ENCODE results near the gene KCNH6.

The KCNH6 gene

GRCh38 chr17:63537001-63537400 lies 13.8 kb downstream of the KCNH6 start:
- no peak for DNase-seq

DNA sequence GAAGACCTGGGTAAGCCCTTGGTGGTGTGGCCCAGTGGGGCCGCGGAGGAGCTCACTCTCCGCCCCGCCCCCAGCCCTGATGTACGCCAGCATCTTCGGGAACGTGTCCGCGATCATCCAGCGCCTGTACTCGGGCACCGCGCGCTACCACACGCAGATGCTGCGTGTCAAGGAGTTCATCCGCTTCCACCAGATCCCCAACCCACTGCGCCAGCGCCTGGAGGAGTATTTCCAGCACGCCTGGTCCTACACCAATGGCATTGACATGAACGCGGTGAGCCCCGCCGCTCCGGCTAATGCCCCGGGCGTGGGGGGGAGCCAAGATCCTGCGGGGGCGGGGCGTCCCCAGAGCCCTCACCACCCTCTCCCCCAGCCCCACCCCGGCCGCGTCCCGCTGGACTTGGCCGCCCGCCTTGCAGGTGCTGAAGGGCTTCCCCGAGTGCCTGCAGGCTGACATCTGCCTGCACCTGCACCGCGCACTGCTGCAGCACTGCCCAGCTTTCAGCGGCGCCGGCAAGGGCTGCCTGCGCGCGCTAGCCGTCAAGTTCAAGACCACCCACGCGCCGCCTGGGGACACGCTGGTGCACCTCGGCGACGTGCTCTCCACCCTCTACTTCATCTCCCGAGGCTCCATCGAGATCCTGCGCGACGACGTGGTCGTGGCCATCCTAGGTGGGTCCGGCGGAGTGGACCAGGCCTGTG lies 15.0 kb downstream of the KCNH6 start:
- DNase-seq, result no peak

DNA sequence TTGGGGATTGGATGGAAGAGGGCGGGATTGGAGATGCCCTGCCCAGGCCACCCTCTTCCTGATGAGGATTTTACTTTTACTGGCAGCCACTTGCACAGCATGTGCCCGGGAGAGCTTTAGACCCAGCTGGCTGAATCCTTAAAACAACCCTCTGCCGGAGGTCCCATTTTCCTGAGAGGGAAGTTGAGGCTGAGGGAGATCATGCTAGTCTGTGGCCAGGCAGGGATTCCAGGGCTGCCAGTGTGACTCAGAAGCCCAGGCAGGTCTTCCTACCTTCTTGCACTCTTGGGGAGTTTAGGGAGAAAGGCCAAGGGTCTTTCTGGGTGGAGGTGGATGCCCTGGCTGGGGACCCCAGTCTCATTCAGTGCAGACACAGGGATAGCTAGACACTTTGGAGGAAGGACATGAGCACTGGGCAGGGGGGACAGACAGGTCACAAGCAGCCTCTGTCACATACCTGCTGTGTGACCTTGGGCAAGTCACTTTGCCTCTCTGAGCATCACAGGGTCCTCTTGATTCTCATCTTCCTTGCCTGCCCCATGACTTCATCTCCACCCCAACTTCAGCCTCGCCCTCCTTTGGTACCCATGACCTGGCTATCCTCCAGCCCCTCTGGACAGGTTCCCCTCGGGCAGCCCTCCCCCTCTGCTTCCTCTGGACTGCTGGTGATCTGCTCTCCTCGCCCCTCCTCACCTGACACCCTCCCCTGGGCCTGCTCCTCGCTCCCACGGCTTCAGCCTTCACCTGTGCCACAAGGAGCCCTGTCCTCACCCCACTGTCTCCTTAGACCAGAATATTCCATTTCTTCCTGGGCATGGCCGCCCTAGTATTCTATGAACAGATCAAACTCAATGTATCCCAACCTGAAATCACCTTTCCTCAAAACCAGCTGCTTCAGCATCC lies 15.8 kb downstream of the KCNH6 start:
- no peak for DNase-seq

DNA sequence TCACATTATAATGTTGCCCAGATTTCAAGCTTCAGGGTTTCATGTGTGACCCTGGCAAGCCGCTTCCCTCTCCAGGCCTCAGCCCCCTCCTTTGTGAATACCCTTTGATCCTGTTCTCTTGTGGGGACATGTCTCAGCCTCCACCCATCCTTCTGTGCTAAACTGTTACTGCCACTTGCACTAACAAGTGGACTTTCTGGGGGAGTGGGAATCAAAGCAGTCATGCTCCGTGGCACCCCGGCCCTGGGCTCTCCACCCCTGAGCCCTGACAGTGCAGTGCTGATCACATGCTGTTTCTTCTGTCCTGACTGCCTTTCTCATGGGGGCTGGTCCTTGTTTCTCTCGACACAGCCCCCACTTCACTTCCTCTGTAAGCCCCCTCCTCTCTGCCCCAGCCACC lies 17.4 kb downstream of the KCNH6 start:
- DNase-seq, result no peak

- DNase-seq, result no peak
Measured at GRCh38 chr17:63542218-63542545, 19.0 kb downstream of the KCNH6 start.

DNA sequence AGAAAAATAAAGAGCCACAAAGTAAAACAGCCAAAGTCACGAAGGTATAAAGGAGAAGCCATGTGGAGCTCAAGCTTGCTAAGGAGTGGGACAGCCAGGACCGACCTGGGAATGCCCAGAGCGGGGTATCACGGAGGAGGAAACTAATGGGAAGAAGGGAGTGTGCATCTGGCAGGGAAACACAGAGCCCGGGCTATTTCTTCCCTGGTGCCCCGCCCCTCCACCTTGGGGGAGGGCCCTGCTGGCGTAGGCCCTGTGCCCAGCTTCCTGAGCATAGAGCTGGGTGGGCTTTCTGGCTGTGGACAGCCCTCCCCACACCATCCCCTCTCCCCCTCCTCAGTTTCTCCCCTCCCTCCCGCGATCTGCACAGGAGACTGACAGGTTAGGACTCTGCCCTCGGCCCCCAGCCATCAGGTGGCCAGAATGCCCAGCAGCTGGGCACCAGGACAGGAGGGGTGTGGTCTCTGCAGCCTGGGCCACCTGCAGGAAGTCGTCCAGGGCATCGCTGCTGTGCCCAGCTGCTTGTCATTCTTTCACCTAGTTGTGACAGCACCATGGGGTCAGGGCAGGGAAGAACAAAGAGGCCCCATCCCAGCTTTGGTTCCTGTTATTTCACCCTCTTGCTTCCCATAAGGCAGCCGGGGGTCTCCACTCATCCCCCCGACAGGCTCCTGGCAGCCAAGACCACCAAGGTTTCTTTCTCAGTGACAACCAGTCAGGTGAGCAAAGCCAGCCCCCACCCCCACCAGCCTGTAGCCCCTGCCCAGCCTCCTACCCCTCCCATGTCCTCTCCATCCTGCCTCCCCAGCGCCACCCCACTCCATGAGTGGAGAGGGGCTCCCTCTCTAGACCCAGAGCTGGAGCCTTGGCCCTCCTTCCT lies 20.0 kb downstream of the KCNH6 start:
- DNase-seq, result no peak

- DNase-seq, result no peak
Measured at GRCh38 chr17:63543822-63544420, 20.8 kb downstream of the KCNH6 start.

GRCh38 chr17:63544467-63545301 lies 21.5 kb downstream of the KCNH6 start:
- DNase-seq, result no peak

GRCh38 chr17:63546308-63547082 lies 23.3 kb downstream of the KCNH6 start:
- no peak for DNase-seq

DNA sequence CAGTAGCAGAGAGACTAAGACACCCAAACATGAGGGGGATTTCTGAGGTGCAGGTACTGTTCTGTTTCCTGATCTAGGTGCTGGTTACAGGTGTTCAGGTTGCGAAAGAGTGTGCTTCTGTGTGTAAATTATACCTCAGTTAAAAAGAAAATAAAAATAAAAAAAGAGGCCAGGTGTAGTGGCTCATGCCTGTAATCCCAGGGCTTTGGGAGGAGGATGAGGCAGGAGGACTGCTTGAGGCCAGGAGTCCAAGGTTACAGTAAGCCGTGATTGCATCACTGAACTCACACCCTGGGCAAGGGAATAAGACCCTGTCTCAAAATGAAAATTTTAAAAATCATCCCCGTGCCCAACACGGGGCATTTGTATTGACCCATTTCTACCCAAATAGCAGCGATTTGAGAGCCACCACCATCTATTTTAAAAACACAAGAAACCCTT lies 23.9 kb downstream of the KCNH6 start:
- no peak for DNase-seq

GRCh38 chr17:63549289-63549945 lies 26.3 kb downstream of the KCNH6 start:
- no peak for DNase-seq

GRCh38 chr17:63549946-63550816 lies 27.0 kb downstream of the KCNH6 start, which contains the start of gene DCAF7:
TSS of gene DCAF7 (plus strand) at chr17:63550477. CDS start at chr17:63550678, 201 bp downstream.
- peak; percentile 99 for DNase-seq

DNA sequence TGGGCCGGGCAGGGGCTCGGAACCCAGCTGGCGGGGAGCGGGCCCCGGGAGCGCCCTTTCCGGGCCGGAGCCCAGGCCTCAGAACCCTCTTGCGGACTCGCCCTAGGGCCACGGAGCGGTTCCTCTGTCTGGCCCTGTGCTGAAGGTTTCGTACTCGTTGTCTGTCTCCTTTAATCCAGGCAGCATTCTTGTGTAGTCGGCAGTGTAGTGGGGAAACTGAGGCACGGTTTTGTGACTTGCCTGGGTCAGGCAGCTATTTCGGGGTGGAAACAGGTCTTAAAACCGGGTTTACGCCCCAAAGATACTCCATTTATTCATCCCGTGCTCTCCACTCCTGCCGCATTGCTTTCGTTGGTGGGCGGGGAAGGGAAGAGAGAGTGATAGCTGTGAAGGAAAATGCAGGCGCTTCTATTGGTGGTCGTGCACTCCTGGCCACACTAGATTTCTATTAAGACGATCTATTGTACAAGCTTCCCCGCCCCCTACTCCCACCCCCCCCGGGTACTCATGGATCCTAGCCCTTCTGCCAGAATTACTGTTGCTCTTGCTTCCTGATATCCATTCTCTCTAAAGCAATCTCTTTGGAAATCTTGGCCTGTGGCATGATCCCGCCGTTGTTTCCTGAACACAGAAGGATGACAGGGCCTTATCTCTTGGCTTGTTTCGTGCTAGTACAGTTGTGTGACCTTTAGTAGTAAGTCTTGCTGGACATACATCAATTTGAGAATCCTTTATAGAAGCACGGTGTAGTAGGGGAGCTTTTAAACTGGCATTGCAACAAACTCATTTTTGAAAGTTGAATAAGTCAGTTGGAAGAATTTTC lies 27.9 kb downstream of the KCNH6 start:
- no peak for DNase-seq

- DNase-seq, result no peak
Measured at GRCh38 chr17:63552211-63552610, 29.1 kb downstream of the KCNH6 start.

- DNase-seq, result no peak
Measured at GRCh38 chr17:63555500-63556156, 32.5 kb downstream of the KCNH6 start.

- DNase-seq, result no peak
Measured at GRCh38 chr17:63557416-63557815, 34.3 kb downstream of the KCNH6 start.

DNA sequence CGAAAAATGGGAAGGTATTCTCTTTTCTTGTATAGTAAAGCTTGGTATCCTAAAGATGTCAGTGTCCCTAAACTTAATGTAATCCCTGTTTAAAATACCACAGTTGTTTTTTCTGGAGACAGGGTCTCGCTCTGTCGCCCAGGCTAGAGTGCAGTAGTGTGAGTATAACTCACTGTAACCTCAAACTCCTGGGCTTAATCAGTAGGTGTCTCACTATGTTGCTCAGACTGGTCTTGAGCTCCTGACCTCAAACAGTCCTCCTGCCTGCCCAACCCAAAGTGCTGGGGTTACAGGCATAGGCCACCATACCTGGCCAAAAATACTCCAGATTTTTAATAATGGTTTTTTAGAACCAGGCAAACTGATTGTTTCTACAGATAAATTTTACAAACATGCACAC lies 35.3 kb downstream of the KCNH6 start:
- no peak for DNase-seq

DNA sequence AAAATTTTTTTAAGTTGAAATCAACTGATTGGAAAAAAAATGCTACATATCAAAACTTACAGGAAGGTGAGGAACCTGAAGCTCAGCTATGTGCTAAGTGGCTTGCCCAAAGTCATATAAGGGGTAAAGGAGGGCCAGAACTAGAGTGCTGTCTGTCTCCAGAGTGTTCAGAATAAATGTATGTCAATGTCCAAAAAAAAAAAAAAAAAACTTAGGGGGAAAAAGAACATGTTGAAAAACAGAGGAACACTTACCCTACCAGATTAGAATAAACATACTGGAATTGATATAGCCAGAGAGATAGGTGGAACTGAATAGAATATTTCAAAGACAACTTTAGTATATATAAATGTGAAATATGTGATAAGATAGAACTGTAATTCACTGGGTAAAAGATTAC lies 38.7 kb downstream of the KCNH6 start:
- no peak for DNase-seq

Measured in stimulated activated CD4-positive, alpha-beta T cell treated with anti-CD3 and anti-CD28 coated beads, Interleukin-12 subunit alpha, Interleukin-12 subunit beta, amount 100 ng/mL, for 4 hours (primary cell).